ENCODE measurements around the gene FOSL2.

The FOSL2 gene

DNA sequence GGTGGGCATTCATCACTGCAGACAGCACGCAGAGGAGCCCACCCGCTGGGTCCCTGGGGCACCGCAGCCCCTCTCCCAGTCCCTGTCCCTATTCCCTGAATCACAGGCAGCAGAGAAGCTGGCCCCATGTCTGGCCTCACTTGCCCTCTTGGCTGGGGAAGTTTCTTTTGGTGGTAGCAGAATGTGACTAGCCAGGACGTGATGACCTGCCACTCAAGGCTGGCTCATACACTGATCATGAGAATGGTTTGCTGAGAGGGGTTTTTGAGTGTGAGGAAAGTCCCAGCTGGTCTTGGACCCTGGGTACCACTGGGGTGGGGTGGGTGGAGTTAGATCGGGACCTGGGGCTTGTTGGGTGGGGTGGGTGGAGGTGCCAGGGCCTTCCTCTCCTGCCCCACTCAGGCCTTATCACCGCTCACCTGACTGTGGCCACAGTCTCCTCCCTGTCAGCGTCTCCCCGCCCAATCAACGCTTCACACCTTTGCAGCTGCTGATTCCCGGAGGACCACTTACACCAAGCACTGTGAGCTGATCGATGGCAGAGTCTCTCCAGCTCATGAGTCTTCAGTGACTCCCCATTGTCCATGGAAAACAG is 28.9 kb upstream of the FOSL2 start:
- Histone ChIP-seq H3K79me1 (ENCODE audit: low read length) (no peaks in the 10 kb centered on the region), H3K4me2 (ENCODE audit: low read length) (no peak overlapping the region), H3K36me3 (ENCODE audit: control insufficient read depth, insufficient read depth, low read length) (no peaks in the 10 kb centered on the region), H3K4me1 (ENCODE audit: control insufficient read depth, low read depth, low read length) (peaks cover 6% of the 10 kb centered on the region), H3K27me3 (ENCODE audit: insufficient read depth, low read length, poor library complexity) (no peaks in the 10 kb centered on the region), H4K5ac (ENCODE audit: low read length) (no peak overlapping the region), H3K4me3 (ENCODE audit: low read length) (no peak overlapping the region), H3K27ac (ENCODE audit: low read depth, low read length) (no peak overlapping the region), H2AK5ac (ENCODE audit: low read length) (peak overlapping the region; percentile 19), H2BK120ac (ENCODE audit: low read depth, low read length) (no peak overlapping the region), H4K8ac (ENCODE audit: low read depth, low read length) (no peak overlapping the region), H3K9ac (ENCODE audit: low read length) (no peak overlapping the region), H3K18ac (ENCODE audit: low read length) (no peak overlapping the region), H3K4ac (ENCODE audit: low read depth, low read length) (no peak overlapping the region), H2BK15ac (replicated peaks; ENCODE audit: low read depth) (no peak overlapping the region), H3K56ac (ENCODE audit: low read length) (no peak overlapping the region), H2BK5ac (ENCODE audit: low read length) (no peak overlapping the region), H3K79me2 (ENCODE audit: control insufficient read depth, insufficient read depth, low read length) (no peaks in the 10 kb centered on the region), H3K23ac (ENCODE audit: low read length) (no peak overlapping the region)
- no peak for DNase-seq
- WGBS (ENCODE audit: extremely low coverage, insufficient coverage, low lambda C conversion rate): no CpG with 5 or more reads among the region's 11 CpGs

DNA sequence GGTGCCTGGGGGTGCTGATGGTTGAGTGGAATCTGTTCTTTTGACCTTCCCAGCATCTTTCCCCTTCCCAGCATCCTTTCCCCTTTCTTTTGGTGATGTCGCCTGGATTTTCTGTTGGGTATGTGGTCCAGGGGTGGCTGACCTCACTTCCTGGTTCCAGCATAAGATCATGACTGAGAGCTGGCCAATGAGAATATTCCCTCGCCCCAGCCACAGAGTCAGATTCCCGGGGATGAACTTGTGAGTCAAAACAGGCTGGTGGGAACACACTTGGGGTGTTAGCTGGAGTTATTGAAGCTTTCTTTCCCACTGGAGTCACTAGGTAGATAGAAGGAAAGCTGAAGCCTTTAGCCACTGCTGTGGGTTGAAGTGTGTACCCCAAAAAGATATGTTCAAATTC is 28.0 kb upstream of the FOSL2 start:
- H3K4me2 ChIP-seq (ENCODE audit: low read length): no peak overlapping the region
- H4K8ac ChIP-seq (ENCODE audit: low read depth, low read length): no peak overlapping the region
- no peak overlapping the region for H2BK120ac ChIP-seq (ENCODE audit: low read depth, low read length)
- peak; percentile 21 for DNase-seq
- no peak overlapping the region for H2BK5ac ChIP-seq (ENCODE audit: low read length)
- H3K23ac ChIP-seq (ENCODE audit: low read length): no peak overlapping the region
- no peak overlapping the region for H2AK5ac ChIP-seq (ENCODE audit: low read length)
- no peak overlapping the region for H3K27ac ChIP-seq (ENCODE audit: low read depth, low read length)
- H3K36me3 ChIP-seq (ENCODE audit: control insufficient read depth, insufficient read depth, low read length): no peaks in the 10 kb centered on the region
- no peak overlapping the region for H3K9ac ChIP-seq (ENCODE audit: low read length)
- H3K4ac ChIP-seq (ENCODE audit: low read depth, low read length): no peak overlapping the region
- no peak overlapping the region for H3K18ac ChIP-seq (ENCODE audit: low read length)
- H3K79me1 ChIP-seq (ENCODE audit: low read length): no peaks in the 10 kb centered on the region
- no peak overlapping the region for H3K4me3 ChIP-seq (ENCODE audit: low read length)
- H4K5ac ChIP-seq (ENCODE audit: low read length): no peak overlapping the region
- H3K56ac ChIP-seq (ENCODE audit: low read length): no peak overlapping the region
- H3K4me1 ChIP-seq (ENCODE audit: control insufficient read depth, low read depth, low read length): peaks cover 6% of the 10 kb centered on the region
- no peaks in the 10 kb centered on the region for H3K79me2 ChIP-seq (ENCODE audit: control insufficient read depth, insufficient read depth, low read length)
- no peak overlapping the region for H2BK15ac ChIP-seq (replicated peaks; ENCODE audit: low read depth)
- no CpG with 5 or more reads among the region's 3 CpGs for WGBS (ENCODE audit: extremely low coverage, insufficient coverage, low lambda C conversion rate)
- H3K27me3 ChIP-seq (ENCODE audit: insufficient read depth, low read length, poor library complexity): no peaks in the 10 kb centered on the region

- WGBS (ENCODE audit: extremely low coverage, insufficient coverage, low lambda C conversion rate): no CpG with 5 or more reads among the region's 8 CpGs
- H2AK5ac ChIP-seq (ENCODE audit: low read length): no peak overlapping the region
- H3K27ac ChIP-seq (ENCODE audit: low read depth, low read length): no peak overlapping the region
These were observed 27.5 kb upstream of the FOSL2 start for GRCh38 chr2:28365158-28365557.

DNA sequence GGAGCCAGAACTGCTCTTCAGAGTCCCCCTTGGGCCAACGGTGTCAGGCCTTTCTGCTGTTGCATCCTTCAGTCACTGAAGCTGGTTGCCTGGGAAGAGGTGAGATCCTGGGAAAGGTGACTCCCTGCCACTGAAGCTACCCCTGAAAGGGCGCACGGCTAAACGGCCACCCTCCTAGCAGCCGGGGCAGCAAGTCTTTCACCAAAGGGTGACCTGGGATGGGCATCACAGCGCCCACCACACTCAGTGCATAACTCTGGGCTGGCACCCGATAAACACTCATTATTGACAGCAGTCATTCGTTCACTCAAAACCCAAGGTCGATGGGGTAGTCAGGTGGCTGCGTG is 26.5 kb upstream of the FOSL2 start:
- Histone ChIP-seq H2AK5ac (ENCODE audit: low read length) (no peak overlapping the region), H3K4me3 (ENCODE audit: low read length) (no peak overlapping the region), H3K79me1 (ENCODE audit: low read length) (no peaks in the 10 kb centered on the region), H3K4me1 (ENCODE audit: control insufficient read depth, low read depth, low read length) (peaks cover 6% of the 10 kb centered on the region), H3K27me3 (ENCODE audit: insufficient read depth, low read length, poor library complexity) (no peaks in the 10 kb centered on the region), H4K8ac (ENCODE audit: low read depth, low read length) (no peak overlapping the region), H3K27ac (ENCODE audit: low read depth, low read length) (no peak overlapping the region), H3K36me3 (ENCODE audit: control insufficient read depth, insufficient read depth, low read length) (no peaks in the 10 kb centered on the region), H2BK5ac (ENCODE audit: low read length) (no peak overlapping the region), H3K79me2 (ENCODE audit: control insufficient read depth, insufficient read depth, low read length) (no peaks in the 10 kb centered on the region), H3K23ac (ENCODE audit: low read length) (no peak overlapping the region), H2BK15ac (replicated peaks; ENCODE audit: low read depth) (no peak overlapping the region), H3K9ac (ENCODE audit: low read length) (no peak overlapping the region), H3K18ac (ENCODE audit: low read length) (no peak overlapping the region), H3K56ac (ENCODE audit: low read length) (peak overlapping the region; percentile 19), H3K4me2 (ENCODE audit: low read length) (no peak overlapping the region), H3K4ac (ENCODE audit: low read depth, low read length) (no peak overlapping the region), H2BK120ac (ENCODE audit: low read depth, low read length) (no peak overlapping the region), H4K5ac (ENCODE audit: low read length) (no peak overlapping the region)
- WGBS (ENCODE audit: extremely low coverage, insufficient coverage, low lambda C conversion rate): no CpG with 5 or more reads among the region's 10 CpGs
- no peak for DNase-seq

More at GRCh38 chr2:28365158-28365557, 27.5 kb upstream of the FOSL2 start:
- Histone ChIP-seq H3K9ac (ENCODE audit: low read length) (no peak overlapping the region), H3K56ac (ENCODE audit: low read length) (no peak overlapping the region), H2BK120ac (ENCODE audit: low read depth, low read length) (no peak overlapping the region), H4K5ac (ENCODE audit: low read length) (no peak overlapping the region), H3K27me3 (ENCODE audit: insufficient read depth, low read length, poor library complexity) (no peaks in the 10 kb centered on the region), H3K4me2 (ENCODE audit: low read length) (no peak overlapping the region), H3K79me1 (ENCODE audit: low read length) (no peaks in the 10 kb centered on the region), H3K18ac (ENCODE audit: low read length) (no peak overlapping the region), H3K4ac (ENCODE audit: low read depth, low read length) (no peak overlapping the region), H3K79me2 (ENCODE audit: control insufficient read depth, insufficient read depth, low read length) (no peaks in the 10 kb centered on the region), H2BK15ac (replicated peaks; ENCODE audit: low read depth) (no peak overlapping the region), H4K8ac (ENCODE audit: low read depth, low read length) (no peak overlapping the region), H3K23ac (ENCODE audit: low read length) (no peak overlapping the region), H2BK5ac (ENCODE audit: low read length) (no peak overlapping the region), H3K4me1 (ENCODE audit: control insufficient read depth, low read depth, low read length) (peaks cover 6% of the 10 kb centered on the region), H3K36me3 (ENCODE audit: control insufficient read depth, insufficient read depth, low read length) (no peaks in the 10 kb centered on the region), H3K4me3 (ENCODE audit: low read length) (no peak overlapping the region)
- no peak for DNase-seq

- Histone ChIP-seq H3K36me3 (ENCODE audit: control insufficient read depth, insufficient read depth, low read length) (no peaks in the 10 kb centered on the region), H3K27me3 (ENCODE audit: insufficient read depth, low read length, poor library complexity) (no peaks in the 10 kb centered on the region), H2AK5ac (ENCODE audit: low read length) (no peak overlapping the region), H3K79me1 (ENCODE audit: low read length) (no peaks in the 10 kb centered on the region), H3K23ac (ENCODE audit: low read length) (no peak overlapping the region), H3K4me1 (ENCODE audit: control insufficient read depth, low read depth, low read length) (peaks cover 6% of the 10 kb centered on the region), H3K56ac (ENCODE audit: low read length) (peak overlapping the region; percentile 84), H3K9ac (ENCODE audit: low read length) (peak overlapping the region; percentile 36), H3K27ac (ENCODE audit: low read depth, low read length) (no peak overlapping the region), H3K18ac (ENCODE audit: low read length) (peak overlapping the region; percentile 11), H3K79me2 (ENCODE audit: control insufficient read depth, insufficient read depth, low read length) (no peaks in the 10 kb centered on the region), H2BK120ac (ENCODE audit: low read depth, low read length) (no peak overlapping the region), H4K8ac (ENCODE audit: low read depth, low read length) (no peak overlapping the region), H3K4me3 (ENCODE audit: low read length) (no peak overlapping the region), H4K5ac (ENCODE audit: low read length) (no peak overlapping the region), H3K4ac (ENCODE audit: low read depth, low read length) (no peak overlapping the region), H2BK5ac (ENCODE audit: low read length) (peak overlapping the region; percentile 56), H2BK15ac (replicated peaks; ENCODE audit: low read depth) (no peak overlapping the region), H3K4me2 (ENCODE audit: low read length) (no peak overlapping the region)
- DNase-seq: peak; percentile 84
- whole genome bisulfite sequencing (ENCODE audit: extremely low coverage, insufficient coverage, low lambda C conversion rate): no CpG with 5 or more reads among the region's 19 CpGs
These were observed 26.0 kb upstream of the FOSL2 start for GRCh38 chr2:28366496-28367282.
